OCI-LY7 (cell line): Measurements from ENCODE around the gene CORO1C. TPM values are rescaled to one million over a fixed set of nuclear protein-coding genes. Genes with fewer than 3 reads are reported as not detected.

Experiments
- BruUV-seq: library from RNA; stranded (reverse); fragments of 400-500 nt; replicated peaks from 2 replicates; lab custom pipeline; 2021; lab: Mats Ljungman, UMichigan
- CTCF ChIA-PET: fragments of 300-600 bp; sonication (Branson Sonifier 250); formaldehyde crosslinking; loops from one replicate; lab custom pipeline; 2022; ENCODE audit warnings: antibody characterized with exemption; ENCODE audit not compliant: unreplicated experiment; lab: Charles Lee
- POLR2A ChIA-PET: fragments of 300-600 bp; sonication (Branson Sonifier 250); formaldehyde crosslinking; loops from one replicate; lab custom pipeline; 2022; ENCODE audit warnings: antibody characterized with exemption; lab: Charles Lee
- DNase-seq: peaks from one replicate; pipeline ENCODE4 v3.0.0-alpha.2; 2015; ENCODE audit warnings: low spot score
- H2AFZ ChIP-seq: fragments of 200-600 bp; sonication (generic), shearing (Covaris generic); 2 replicates; pipeline ENCODE4 v1.6.1; 2014; ENCODE audit warnings: mild to moderate bottlenecking, antibody characterized with exemption, low read length, moderate library complexity
- H3K27ac ChIP-seq: fragments of 200-600 bp; sonication (generic); 2 replicates; pipeline ENCODE4 v1.5.1; 2014; ENCODE audit warnings: mixed run types, low read depth, mild to moderate bottlenecking, moderate library complexity, low read length, inconsistent platforms; ENCODE audit not compliant: poor library complexity, severe bottlenecking
- H3K36me3 ChIP-seq: fragments of 200-600 bp; sonication (generic); 2 replicates; pipeline ENCODE4 v1.6.1; 2014; ENCODE audit warnings: mild to moderate bottlenecking, antibody characterized with exemption, low read length, moderate library complexity, mixed read lengths; ENCODE audit not compliant: insufficient read depth
- H3K4me1 ChIP-seq: fragments of 200-600 bp; sonication (generic); 2 replicates; pipeline ENCODE4 v1.5.1; 2014; ENCODE audit warnings: mild to moderate bottlenecking, low read length; ENCODE audit not compliant: insufficient read depth, poor library complexity, severe bottlenecking
- H3K4me2 ChIP-seq: fragments of 200-600 bp; sonication (generic); 2 replicates; pipeline ENCODE4 v1.6.1; 2014; ENCODE audit warnings: mild to moderate bottlenecking, low read length
- H3K4me3 ChIP-seq: fragments of 200-600 bp; sonication (generic); 2 replicates; pipeline ENCODE4 v1.5.1; 2014; ENCODE audit warnings: mild to moderate bottlenecking, low read depth, low read length; ENCODE audit not compliant: poor library complexity, severe bottlenecking
- H3K79me2 ChIP-seq: fragments of 200-600 bp; sonication (generic); 2 replicates; pipeline ENCODE4 v1.6.1; 2016; ENCODE audit warnings: low read depth, mild to moderate bottlenecking, low read length, moderate library complexity, mixed read lengths; ENCODE audit not compliant: insufficient read depth
- H3K9me2 ChIP-seq: fragments of 200-600 bp; sonication (generic); 2 replicates; pipeline ENCODE4 v1.6.1; 2016; ENCODE audit warnings: mild to moderate bottlenecking, low read length, mixed read lengths; ENCODE audit not compliant: insufficient read depth
- H3K9me3 ChIP-seq: fragments of 200-600 bp; sonication (generic); 2 replicates; pipeline ENCODE4 v1.6.1; 2014; ENCODE audit warnings: mild to moderate bottlenecking, mixed run types, low read length, mixed read lengths
- H4K20me1 ChIP-seq: fragments of 200-600 bp; sonication (generic); 2 replicates; pipeline ENCODE4 v1.6.1; 2014; ENCODE audit warnings: mild to moderate bottlenecking, antibody characterized with exemption, low read length, moderate library complexity, mixed read lengths; ENCODE audit not compliant: insufficient read depth
- CTCF ChIP-seq: fragments of 200-600 bp; sonication (generic); conservative IDR thresholded peaks from 2 replicates; pipeline ENCODE4 v1.5.1; 2014; ENCODE audit warnings: mild to moderate bottlenecking, antibody characterized with exemption, low read length, moderate library complexity, mixed read lengths
- EZH2phosphoT487 ChIP-seq: fragments of 200-600 bp; sonication (generic); IDR thresholded peaks from 2 replicates; pipeline ENCODE4 v1.6.1; 2018; ENCODE audit warnings: low read depth, borderline replicate concordance, mild to moderate bottlenecking, mixed run types, antibody characterized with exemption, low read length, moderate library complexity, mixed read lengths
- intact Hi-C: fragments of 100-400 bp; cut with micrococcal nuclease; formaldehyde crosslinking; loops from one replicate; pipeline ENCODE4 v1.10.0; 2022; ENCODE audit not compliant: unreplicated experiment
- total RNA-seq, 2 experiments: library from RNA; depleted of rRNA in 1 of 2; stranded (reverse); fragments of >200 nt in 1 of 2; shearing (Covaris generic) in 1 of 2; gene quantifications; 2 replicates each; pipeline ENCODE4 v1.2.3, GENCODE V29; 2014 to 2022

Gene CORO1C
- total RNA-seq, 2 experiments from 2014 or later = 74.7 to 148 TPM

- DNase-seq = no peak
- Histone ChIP-seq H3K79me2 (no peaks in the 10 kb centered on the region), H4K20me1 (no peaks in the 10 kb centered on the region), H3K4me2 (no peak overlapping the region), H3K36me3 (no peaks in the 10 kb centered on the region), H3K9me2 (no peaks in the 10 kb centered on the region), H3K4me1 (no peaks in the 10 kb centered on the region), H3K27ac (no peak overlapping the region), H2AFZ (no peak overlapping the region), H3K4me3 (no peak overlapping the region), H3K9me3 (no peaks in the 10 kb centered on the region)
- CTCF ChIA-PET = no interaction called here
- BruUV-seq = no TSS peak
- POLR2A ChIA-PET = no interaction called here
- TF ChIP-seq EZH2phosphoT487 (no peak), CTCF (no peak)
- intact Hi-C loops = no loop called here
Measured at GRCh38 chr12:108602976-108603704, 128.2 kb downstream of the CORO1C start.

DNA sequence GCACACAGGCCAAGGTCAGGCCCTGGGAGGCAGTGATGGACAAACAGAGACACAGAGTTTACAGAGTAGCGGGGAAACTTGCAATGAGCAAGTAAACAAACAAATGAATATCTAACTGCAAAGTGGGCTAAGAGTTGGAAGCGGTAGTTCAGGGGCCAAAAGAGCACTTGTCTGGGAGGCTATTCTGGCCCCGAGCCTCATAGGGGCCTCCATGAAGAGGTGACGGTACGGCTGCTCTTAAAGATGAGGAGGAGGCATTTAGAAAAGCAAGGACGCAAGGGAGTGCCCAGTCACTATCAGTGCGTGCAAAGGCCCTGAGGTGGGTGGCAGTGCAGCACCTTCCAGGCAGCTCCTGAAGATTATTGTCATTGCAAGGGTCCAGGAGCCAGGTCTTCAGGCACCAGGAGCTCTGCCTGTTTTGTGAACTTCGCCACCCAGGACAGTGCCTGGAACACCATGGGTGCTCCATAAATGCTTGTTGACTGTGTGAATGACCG lies 129.1 kb downstream of the CORO1C start:
- H3K4me3 ChIP-seq = no peak overlapping the region
- ChIA-PET CTCF (no interaction called here), POLR2A (no interaction called here)
- no peaks in the 10 kb centered on the region for H3K9me2 ChIP-seq
- no peaks in the 10 kb centered on the region for H3K9me3 ChIP-seq
- H2AFZ ChIP-seq = no peak overlapping the region
- no peak overlapping the region for H3K4me2 ChIP-seq
- no peak for TF ChIP-seq CTCF
- H3K36me3 ChIP-seq = no peaks in the 10 kb centered on the region
- intact Hi-C loops = no loop called here
- no peaks in the 10 kb centered on the region for H3K4me1 ChIP-seq
- no peak overlapping the region for H3K27ac ChIP-seq
- BruUV-seq = no TSS peak
- DNase-seq = no peak
- H4K20me1 ChIP-seq = no peaks in the 10 kb centered on the region
- H3K79me2 ChIP-seq = no peaks in the 10 kb centered on the region

DNA sequence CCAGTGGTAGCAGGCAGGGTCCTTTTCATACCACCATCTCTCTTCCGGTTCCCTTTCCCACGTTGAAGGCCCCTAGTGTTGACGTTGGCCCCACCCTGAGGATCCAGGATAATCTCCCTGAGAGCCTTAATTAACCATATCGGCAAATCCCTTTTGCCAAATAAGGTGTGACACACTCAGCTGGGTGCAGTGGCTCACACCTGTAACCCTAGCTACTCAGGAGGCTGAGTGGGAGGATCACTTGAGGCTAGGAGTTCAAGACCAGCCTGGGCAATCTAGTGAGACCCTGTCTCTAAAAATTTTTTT lies 130.7 kb downstream of the CORO1C start:
- Histone ChIP-seq H3K4me2 (no peak overlapping the region), H4K20me1 (no peaks in the 10 kb centered on the region), H3K79me2 (no peaks in the 10 kb centered on the region), H3K4me3 (no peak overlapping the region), H3K36me3 (no peaks in the 10 kb centered on the region), H3K9me2 (no peaks in the 10 kb centered on the region), H2AFZ (no peak overlapping the region), H3K4me1 (no peaks in the 10 kb centered on the region), H3K27ac (no peak overlapping the region), H3K9me3 (no peaks in the 10 kb centered on the region)
- TF ChIP-seq CTCF (no peak), EZH2phosphoT487 (no peak)
- no peak for DNase-seq
- CTCF ChIA-PET = no interaction called here
- no TSS peak for BruUV-seq
- POLR2A ChIA-PET = interaction anchor here (0.6 kb wide), 1 partner anchor 12 kb away, joined by 6 read pairs; no protein-coding TSS in a partner anchor
- intact Hi-C loops = no loop called here
